MG63 (cell line): ENCODE data around the gene FAM131B. TPM values are rescaled to one million over a fixed set of nuclear protein-coding genes. Genes with fewer than 3 reads are reported as not detected.

Experiments used
- DNase-seq: peaks from one replicate; pipeline ENCODE4 v3.0.0-alpha.2; 2020
- H3K27me3 ChIP-seq: fragments of 250-450 bp; sonication (Bioruptor Pico); 2 replicates; pipeline ENCODE4 v1.5.1; 2020; ENCODE audit warnings: mild to moderate bottlenecking, moderate library complexity
- H3K36me3 ChIP-seq: fragments of 250-450 bp; sonication (Bioruptor Pico); 2 replicates; pipeline ENCODE4 v1.5.1; 2020; ENCODE audit warnings: mild to moderate bottlenecking, moderate library complexity
- H3K4me3 ChIP-seq: fragments of 250-450 bp; sonication (Bioruptor Pico); 2 replicates; pipeline ENCODE4 v1.5.1; 2020; ENCODE audit warnings: mild to moderate bottlenecking, moderate library complexity
- H3K9me3 ChIP-seq: fragments of 250-450 bp; sonication (Bioruptor Pico); 2 replicates; pipeline ENCODE4 v1.5.1; 2020; ENCODE audit warnings: mild to moderate bottlenecking, moderate library complexity
- total RNA-seq: library from RNA; depleted of rRNA; stranded (reverse); fragments of >200 nt; shearing (Covaris generic); gene quantifications from 2 replicates; pipeline ENCODE4 v1.2.3, GENCODE V29; 2014; ENCODE audit warnings: low replicate concordance; rRNA removed

Gene FAM131B
- total RNA-seq, 1 experiment from 2014 or later, result 0.63 TPM

- no peak for DNase-seq
- Histone ChIP-seq H3K27me3 (no peaks in the 10 kb centered on the region), H3K36me3 (no peaks in the 10 kb centered on the region), H3K9me3 (no peaks in the 10 kb centered on the region), H3K4me3 (no peak overlapping the region)
Observed at GRCh38 chr7:143321734-143322133, 40.8 kb downstream of the FAM131B start.

GRCh38 chr7:143321242-143321641, 41.3 kb downstream of the FAM131B start:
- Histone ChIP-seq H3K9me3 (no peaks in the 10 kb centered on the region), H3K27me3 (no peaks in the 10 kb centered on the region), H3K36me3 (no peaks in the 10 kb centered on the region), H3K4me3 (no peak overlapping the region)
- no peak for DNase-seq

DNA sequence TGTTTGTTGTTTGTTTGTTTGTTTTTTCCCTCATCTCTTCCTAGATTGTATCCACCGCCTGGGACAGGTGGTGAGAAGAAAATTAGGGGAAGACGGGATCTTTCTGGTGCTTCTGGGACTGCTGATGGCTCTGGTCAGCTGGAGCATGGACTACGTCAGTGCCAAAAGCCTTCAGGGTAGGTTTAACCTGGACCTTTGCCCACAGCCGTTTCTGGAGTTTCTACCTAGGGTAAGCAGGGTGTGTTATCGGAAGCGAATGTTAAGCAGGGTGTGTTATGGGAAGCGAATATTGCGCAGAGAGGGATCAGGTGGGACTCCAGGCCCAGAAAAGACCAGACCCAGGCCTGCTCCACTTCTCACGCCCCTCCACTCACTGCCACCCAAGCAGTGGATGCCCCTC, 41.9 kb downstream of the FAM131B start:
- H3K36me3 ChIP-seq, result no peaks in the 10 kb centered on the region

DNA sequence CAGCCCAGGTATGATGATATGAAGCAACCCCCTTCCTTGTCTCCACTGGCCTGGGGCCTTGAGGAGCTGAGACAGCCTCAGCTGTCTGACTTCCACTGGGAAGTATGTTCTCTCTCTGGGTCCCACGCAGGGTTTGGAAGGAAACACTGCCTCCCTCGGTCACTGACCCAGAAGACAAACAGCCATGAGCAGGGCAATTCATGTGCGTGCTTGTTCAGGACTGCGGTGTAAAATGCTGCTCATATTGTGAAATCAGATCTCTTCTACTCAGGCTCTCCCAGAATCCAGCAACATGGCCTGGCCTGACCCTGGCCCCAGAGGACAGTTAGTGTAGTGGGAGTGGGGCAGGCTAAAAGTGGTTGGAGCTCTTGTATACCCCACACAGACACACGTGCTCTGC, 43.9 kb downstream of the FAM131B start:
- Histone ChIP-seq H3K4me3 (no peak overlapping the region), H3K36me3 (no peaks in the 10 kb centered on the region), H3K9me3 (no peaks in the 10 kb centered on the region), H3K27me3 (no peaks in the 10 kb centered on the region)
- no peak for DNase-seq

More for the DNA sequence above, 41.9 kb downstream of the FAM131B start:
- no peaks in the 10 kb centered on the region for H3K27me3 ChIP-seq
- no peaks in the 10 kb centered on the region for H3K9me3 ChIP-seq
- no peak overlapping the region for H3K4me3 ChIP-seq
- no peak for DNase-seq

DNA sequence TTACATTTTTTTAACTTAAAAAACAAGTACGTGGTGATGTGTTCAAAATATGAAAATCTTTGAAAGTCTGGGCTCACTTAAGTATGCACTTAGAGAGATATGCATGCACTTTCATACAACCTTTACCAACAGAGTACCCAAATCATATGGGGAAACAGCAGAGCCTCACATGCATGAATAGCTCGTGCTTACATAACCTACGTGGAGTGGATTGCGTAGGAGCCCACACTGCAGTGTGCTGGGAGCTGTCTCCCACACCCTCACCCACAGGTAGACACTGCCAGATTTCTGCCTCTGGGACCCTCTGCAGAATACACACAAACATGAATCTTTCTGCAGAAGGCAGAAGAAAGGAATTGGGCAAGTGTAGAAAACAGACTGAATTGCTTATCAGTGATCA, 46.0 kb downstream of the FAM131B start:
- Histone ChIP-seq H3K9me3 (no peaks in the 10 kb centered on the region), H3K4me3 (no peak overlapping the region), H3K36me3 (no peaks in the 10 kb centered on the region), H3K27me3 (no peaks in the 10 kb centered on the region)
- DNase-seq, result no peak

- Histone ChIP-seq H3K36me3 (no peaks in the 10 kb centered on the region), H3K9me3 (no peaks in the 10 kb centered on the region), H3K27me3 (no peaks in the 10 kb centered on the region), H3K4me3 (no peak within 1 kb of the TSS)
- DNase-seq, result no peak
Observed at GRCh38 chr7:143315776-143316175, 46.7 kb downstream of the FAM131B start, which contains the start of gene CLCN1. CLCN1 (plus strand) TSS chr7:143316111; CDS start chr7:143316213, 102 bp downstream.

GRCh38 chr7:143314127-143314526, 48.4 kb downstream of the FAM131B start:
- no peaks in the 10 kb centered on the region for H3K36me3 ChIP-seq
- DNase-seq, result no peak
- H3K27me3 ChIP-seq, result no peaks in the 10 kb centered on the region
- no peak overlapping the region for H3K4me3 ChIP-seq
- H3K9me3 ChIP-seq, result no peaks in the 10 kb centered on the region

DNA sequence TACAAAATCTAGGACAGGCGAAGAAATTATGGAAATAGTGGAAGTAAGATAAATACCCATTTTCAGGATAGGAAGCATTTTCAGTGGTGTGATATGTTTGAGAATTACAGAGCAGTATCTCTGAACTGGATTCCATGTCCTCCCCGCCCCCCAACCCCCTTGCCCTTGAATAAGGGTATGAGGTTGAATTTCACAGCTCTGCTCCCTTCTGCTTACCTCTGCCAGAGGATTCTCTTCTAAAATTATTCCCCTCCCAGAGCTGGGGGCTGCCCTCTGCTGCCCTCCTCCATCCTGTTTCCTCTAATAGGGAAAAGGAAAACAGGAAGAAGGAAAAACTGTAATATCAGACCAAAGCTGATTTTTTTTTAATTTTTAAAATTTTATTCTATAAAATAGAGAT, 53.9 kb downstream of the FAM131B start:
- peaks cover 18% of the 10 kb centered on the region for H3K36me3 ChIP-seq
- DNase-seq, result no peak
- no peaks in the 10 kb centered on the region for H3K9me3 ChIP-seq
- no peaks in the 10 kb centered on the region for H3K27me3 ChIP-seq
- no peak overlapping the region for H3K4me3 ChIP-seq

GRCh38 chr7:143305423-143306070, 57.0 kb downstream of the FAM131B start:
- H3K36me3 ChIP-seq, result peaks cover 31% of the 10 kb centered on the region
- DNase-seq, result no peak
- no peak overlapping the region for H3K4me3 ChIP-seq
- no peaks in the 10 kb centered on the region for H3K27me3 ChIP-seq
- no peaks in the 10 kb centered on the region for H3K9me3 ChIP-seq

GRCh38 chr7:143304938-143305337, 57.6 kb downstream of the FAM131B start:
- H3K4me3 ChIP-seq, result no peak overlapping the region
- no peaks in the 10 kb centered on the region for H3K27me3 ChIP-seq
- no peaks in the 10 kb centered on the region for H3K9me3 ChIP-seq
- DNase-seq, result no peak
- peaks cover 33% of the 10 kb centered on the region for H3K36me3 ChIP-seq

DNA sequence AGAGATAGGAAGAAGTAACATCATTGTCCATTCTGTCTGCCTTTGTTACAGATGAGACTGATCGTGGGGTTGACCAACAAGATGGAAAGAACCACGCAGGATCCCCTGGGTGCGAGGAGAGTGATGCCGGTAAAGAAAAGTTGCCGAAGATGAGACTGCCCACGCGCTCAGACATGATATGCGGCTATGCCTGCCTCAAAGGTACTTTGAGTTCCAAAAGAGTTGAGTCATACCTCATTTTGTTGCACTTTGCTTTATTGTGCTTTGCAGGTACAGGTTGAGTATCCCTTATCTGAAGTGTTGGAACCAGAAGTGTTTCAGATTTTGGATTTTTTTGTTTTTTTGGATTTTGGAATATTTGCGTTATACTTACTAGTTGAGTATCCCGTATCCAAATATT, 58.8 kb downstream of the FAM131B start:
- peaks cover 39% of the 10 kb centered on the region for H3K36me3 ChIP-seq
- H3K27me3 ChIP-seq, result no peaks in the 10 kb centered on the region
- no peak overlapping the region for H3K4me3 ChIP-seq
- DNase-seq, result no peak
- H3K9me3 ChIP-seq, result no peaks in the 10 kb centered on the region

Other genes starting within 250 kb of the FAM131B start
- not detected in 2 replicates for gene PIP, start 230.6 kb downstream of the FAM131B start, total RNA-seq
- gene TAS2R39, start 179.3 kb downstream of the FAM131B start, total RNA-seq, result not detected in 2 replicates
- not detected in 2 replicates for gene TAS2R40, start 140.7 kb downstream of the FAM131B start, total RNA-seq
- gene GSTK1, start 99.3 kb downstream of the FAM131B start, total RNA-seq, result 47.3 and 57.5 TPM in 2 replicates
- gene TMEM139, start 77.8 kb downstream of the FAM131B start, total RNA-seq, result not detected in 2 replicates
- 4.7 and 5.8 TPM in 2 replicates for gene CASP2, start 74.4 kb downstream of the FAM131B start, total RNA-seq
- gene CLCN1, start 46.6 kb downstream of the FAM131B start, total RNA-seq, result not detected in 2 replicates
- 30.9 and 49.3 TPM in 2 replicates for gene ZYX, start 18.6 kb upstream of the FAM131B start, total RNA-seq
- gene EPHA1, start 46.1 kb upstream of the FAM131B start, total RNA-seq, result not detected in 2 replicates
- gene TAS2R60, start 80.7 kb upstream of the FAM131B start, total RNA-seq, result not detected in 2 replicates
- gene TAS2R41, start 115.2 kb upstream of the FAM131B start, total RNA-seq, result not detected in 2 replicates
- gene CTAGE15, start 209.1 kb upstream of the FAM131B start, total RNA-seq, result not detected in 2 replicates